Esophagus squamous epithelium (tissue), 5 donors: ENCODE measurements around the gene PCDHGA1. TPM values are rescaled to one million over a fixed set of nuclear protein-coding genes. Genes with fewer than 3 reads are reported as not detected.
"Not testable (repeated sequence)": the region's sequence is repeated elsewhere in the genome, so short reads cannot be mapped to it uniquely, and the experiment has no call there.

Experiments
- DNase-seq: peaks from one replicate; lab custom pipeline; 2025; lab: John Stamatoyannopoulos, UW
- H3K27ac ChIP-seq, 4 donors: fragments of 200-600 bp; sonication (generic); one replicate each; pipeline ENCODE4 v1.5.1; 2016 to 2019; ENCODE audit warnings: mild to moderate bottlenecking in 1 of 4
- H3K27me3 ChIP-seq, 4 donors: fragments of 200-600 bp; sonication (generic); 1 replicate in 3 of 4; 2 replicates in 1 of 4; pipeline versions ENCODE4 v1.5.1 to v1.6.0; 2017 to 2021; ENCODE audit warnings: antibody characterized with exemption in 1 of 4
- H3K36me3 ChIP-seq, 3 donors: fragments of 200-600 bp; sonication (generic); one replicate each; pipeline ENCODE4 v1.5.1; 2016 to 2019
- H3K4me1 ChIP-seq, 3 donors: fragments of 200-600 bp; sonication (generic); one replicate each; pipeline ENCODE4 v1.5.1; 2017 to 2019
- H3K4me3 ChIP-seq, 4 donors: fragments of 200-600 bp; sonication (generic); 1 replicate in 3 of 4; 2 replicates in 1 of 4; pipeline ENCODE4 v1.5.1; 2016 to 2019; ENCODE audit warnings: mild to moderate bottlenecking in 2 of 4, moderate library complexity in 1 of 4
- H3K9me3 ChIP-seq, 3 donors: fragments of 200-600 bp; sonication (generic); one replicate each; pipeline ENCODE4 v1.5.1; 2016 to 2019
- CTCF ChIP-seq, 6 experiments: fragments of 450-650 bp in 4 of 6; fragments of 200-600 bp in 2 of 6; sonication (generic) in 2 of 6; IDR thresholded peaks; one replicate each; pipeline ENCODE4 v1.5.1; 2016 to 2019; ENCODE audit warnings: antibody characterized with exemption in 6 of 6, mild to moderate bottlenecking in 4 of 6, moderate library complexity in 4 of 6
- POLR2A ChIP-seq, 4 donors: fragments of 450-650 bp; IDR thresholded peaks; one replicate each; pipeline ENCODE4 v1.6.1; 2017; ENCODE audit warnings: antibody characterized with exemption in 4 of 4, mild to moderate bottlenecking in 4 of 4, moderate library complexity in 3 of 4
- WGBS, 2 donors: methylation state at CpG; one replicate each; pipeline ENCODE4 v1.1.5; 2018; 5-methylcytosine and 5-hydroxymethylcytosine counted together
- intact Hi-C: fragments of 100-400 bp; cut with DNase I; formaldehyde crosslinking; loops from one replicate; pipeline ENCODE4 v1.15.0; 2022
- total RNA-seq, 4 donors: library from RNA; depleted of rRNA; stranded (reverse); fragments of >200 nt; gene quantifications; one replicate each; pipeline ENCODE4 v1.1.0, GENCODE V29; 2016
- donor health status: DM: yes; HTN: yes; CAD: no.

The PCDHGA1 gene
- total RNA-seq, 4 donors from 2014 or later = 0.19 to 0.66 (median 0.34) TPM

DNA sequence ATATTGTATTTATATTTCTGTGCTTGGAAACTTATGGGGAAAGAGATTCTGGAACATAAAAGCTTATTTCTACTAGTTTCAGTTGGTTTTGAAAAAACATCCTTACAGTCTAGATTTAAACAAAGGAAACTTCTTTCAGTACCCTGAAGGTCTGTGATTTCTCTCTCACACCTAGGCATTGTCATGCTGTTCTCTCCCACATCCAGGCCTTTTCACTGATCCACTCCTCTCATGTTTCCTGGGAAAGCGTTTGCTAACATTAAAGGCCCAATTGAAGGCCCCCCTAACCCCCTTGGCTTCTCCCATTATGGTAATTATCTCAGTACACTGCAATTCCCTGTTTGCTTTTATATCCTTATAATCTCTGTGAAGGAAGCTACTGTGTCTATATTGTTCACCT is 12.5 kb downstream of the PCDHGA1 start:
- DNase-seq = no peak
- H3K4me1 ChIP-seq = peaks cover 0 to 7% (median 0%) of the 10 kb centered on the region in 3 donors
- WGBS, 2 donors = 20 to 50% methylated on average over 1 of the region's 1 CpG
- H3K36me3 ChIP-seq = no peaks in the 10 kb centered on the region
- H3K27ac ChIP-seq = no peak overlapping the region
- intact Hi-C loops = no loop called here
- no peak for TF ChIP-seq POLR2A (IDR thresholded peaks at IDR 0.05)
- no peak for TF ChIP-seq CTCF (IDR thresholded peaks at IDR 0.05)
- peaks cover 0 to 68% (median 0%) of the 10 kb centered on the region in 4 donors for H3K27me3 ChIP-seq
- peaks cover 0 to 94% (median 64%) of the 10 kb centered on the region in 3 donors for H3K9me3 ChIP-seq
- no peak overlapping the region for H3K4me3 ChIP-seq

- Histone ChIP-seq H3K27me3 (peaks cover 0 to 63% (median 0%) of the 10 kb centered on the region in 4 donors), H3K4me1 (peaks cover 0 to 7% (median 0%) of the 10 kb centered on the region in 3 donors), H3K27ac (no peak within 1 kb of the TSS), H3K4me3 (peak within 1 kb of the TSS in 2 of 4 donors; percentile 17 to 31), H3K36me3 (no peaks in the 10 kb centered on the region), H3K9me3 (peaks cover 0 to 94% (median 59%) of the 10 kb centered on the region in 3 donors)
- intact Hi-C loops = no loop called here
- DNase-seq = no peak
- WGBS, 2 donors = 31 to 33% methylated on average over 9 of the region's 9 CpGs
- peak in 2 of 6 experiments; percentile 13 to 23 for TF ChIP-seq CTCF (IDR thresholded peaks at IDR 0.05)
- TF ChIP-seq POLR2A (IDR thresholded peaks at IDR 0.05) = no peak
These were observed 13.1 kb downstream of the PCDHGA1 start, which contains the start of gene PCDHGA3 for GRCh38 chr5:141343242-141343952. Gene PCDHGA3, plus strand, starts transcription at chr5:141343829. Its CDS starts 205 bp downstream, at chr5:141344034.

- Histone ChIP-seq H3K27me3 (peaks cover 0 to 63% (median 0%) of the 10 kb centered on the region in 4 donors), H3K36me3 (no peaks in the 10 kb centered on the region), H3K4me3 (peak overlapping the region in 2 of 4 donors; percentile 17 to 31), H3K9me3 (peaks cover 0 to 94% (median 55%) of the 10 kb centered on the region in 3 donors), H3K27ac (no peak overlapping the region), H3K4me1 (peaks cover 0 to 1% (median 0%) of the 10 kb centered on the region in 3 donors)
- 35 to 48% methylated on average over 27 to 28 of the region's 31 CpGs for WGBS, 2 donors
- no peak for DNase-seq
- no peak for TF ChIP-seq POLR2A (IDR thresholded peaks at IDR 0.05)
- TF ChIP-seq CTCF (IDR thresholded peaks at IDR 0.05) = no peak
- intact Hi-C loops = no loop called here
These were observed 13.7 kb downstream of the PCDHGA1 start for GRCh38 chr5:141343953-141344463.

DNA sequence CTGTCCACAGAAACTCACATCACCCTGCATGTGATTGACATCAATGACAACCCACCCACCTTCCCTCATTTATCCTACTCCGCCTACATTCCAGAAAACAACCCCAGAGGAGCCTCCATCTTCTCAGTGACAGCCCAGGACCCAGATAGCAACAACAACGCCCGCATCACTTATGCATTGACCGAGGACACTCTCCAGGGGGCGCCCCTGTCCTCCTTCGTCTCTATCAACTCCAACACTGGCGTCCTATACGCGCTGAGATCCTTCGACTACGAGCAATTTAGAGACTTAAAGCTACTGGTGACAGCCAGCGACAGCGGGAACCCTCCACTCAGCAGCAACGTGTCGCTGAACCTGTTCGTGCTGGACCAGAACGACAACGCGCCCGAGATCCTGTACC is 15.0 kb downstream of the PCDHGA1 start:
- no peak for DNase-seq
- no peak overlapping the region for H3K27ac ChIP-seq
- H3K36me3 ChIP-seq = no peaks in the 10 kb centered on the region
- peaks cover 0 to 60% (median 0%) of the 10 kb centered on the region in 4 donors for H3K27me3 ChIP-seq
- WGBS, 2 donors = 59 to 60% methylated on average over 11 to 17 of the region's 20 CpGs
- H3K4me3 ChIP-seq = no peak overlapping the region
- no peaks in the 10 kb centered on the region for H3K4me1 ChIP-seq
- intact Hi-C loops = no loop called here
- no peak for TF ChIP-seq POLR2A (IDR thresholded peaks at IDR 0.05)
- no peak for TF ChIP-seq CTCF (IDR thresholded peaks at IDR 0.05)
- H3K9me3 ChIP-seq = peaks cover 0 to 91% (median 48%) of the 10 kb centered on the region in 3 donors

- 35 to 60% methylated on average over 4 to 7 of the region's 35 CpGs for WGBS, 2 donors
- DNase-seq, intact Hi-C loops: not testable (repeated sequence)
These were observed 15.7 kb downstream of the PCDHGA1 start for GRCh38 chr5:141346017-141346416.

More at GRCh38 chr5:141346017-141346416, 15.7 kb downstream of the PCDHGA1 start:
- peaks cover 0 to 62% (median 0%) of the 10 kb centered on the region in 4 donors for H3K27me3 ChIP-seq
- not testable (repeated sequence) for H3K4me3 ChIP-seq, H3K36me3 ChIP-seq, H3K4me1 ChIP-seq, H3K27ac ChIP-seq
- peaks cover 0 to 91% (median 48%) of the 10 kb centered on the region in 3 donors for H3K9me3 ChIP-seq
